ENCODE data around the gene SETD1B.
A peak's percentile ranks its signal among the peaks of the same experiment; 100 is the strongest.
"Not testable (repeated sequence)": the region's sequence is repeated elsewhere in the genome, so short reads cannot be mapped to it uniquely, and the experiment has no call there.

Gene SETD1B

DNA sequence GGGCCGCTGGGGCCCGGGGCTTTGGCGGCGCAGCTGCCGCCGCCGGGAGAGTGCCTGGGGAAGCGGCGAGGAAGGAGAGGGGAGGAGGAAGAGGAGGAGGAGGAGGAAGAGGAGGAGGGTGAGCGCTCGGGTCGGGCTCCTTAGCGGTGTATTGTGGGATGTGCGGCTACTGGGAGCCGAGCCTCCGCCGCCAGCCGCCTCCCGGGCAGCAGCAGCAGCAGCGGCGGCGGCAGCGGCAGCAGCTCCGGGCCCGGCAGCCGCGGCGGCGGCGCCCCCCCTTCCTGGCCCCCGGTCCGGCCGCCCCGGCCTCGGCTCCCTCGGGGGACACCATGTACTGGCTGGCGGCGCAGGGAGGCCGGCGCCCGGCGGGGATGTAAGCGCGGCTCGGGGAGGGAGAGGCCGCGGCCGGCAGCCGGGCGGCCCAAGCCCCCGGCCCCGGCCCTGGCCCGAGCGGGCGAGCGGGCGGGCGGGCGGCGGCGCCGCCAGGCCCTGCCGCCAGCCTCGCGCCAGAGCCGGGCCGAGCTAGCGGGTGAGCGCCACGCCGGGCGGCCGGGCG, at the start of gene SETD1B:
Gene SETD1B, plus strand, starts transcription at position 149 of the 556 bp plus-strand sequence. CDS start 729 bp downstream, outside the sequence.
- Histone ChIP-seq H3K4me1 (ENCODE audit: control insufficient read depth, insufficient read depth, low read length) (peaks cover 22% of the 10 kb centered on the region), H3K4me3 (ENCODE audit: low read length) (peak within 1 kb of the TSS; percentile 63), H3K36me3 (ENCODE audit: control insufficient read depth, insufficient read depth, low read length) (peaks cover 4% of the 10 kb centered on the region), H3K27me3 (ENCODE audit: control insufficient read depth, insufficient read depth, low read length) (no peaks in the 10 kb centered on the region), H3K9me3 (ENCODE audit: control insufficient read depth, low read length) (no peaks in the 10 kb centered on the region), H3K9ac (ENCODE audit: low read length) (peak within 1 kb of the TSS; percentile 100)

GRCh38 chr12:121754836-121755235, 49.0 kb upstream of the SETD1B start:
- H3K36me3 ChIP-seq (ENCODE audit: control insufficient read depth, insufficient read depth, low read length): no peaks in the 10 kb centered on the region
- no peak overlapping the region for H3K9ac ChIP-seq (ENCODE audit: low read length)
- H3K27me3 ChIP-seq (ENCODE audit: control insufficient read depth, insufficient read depth, low read length): no peaks in the 10 kb centered on the region
- no peaks in the 10 kb centered on the region for H3K9me3 ChIP-seq (ENCODE audit: control insufficient read depth, low read length)
- H3K4me3 ChIP-seq (ENCODE audit: low read length): no peak overlapping the region
- H3K4me1 ChIP-seq (ENCODE audit: control insufficient read depth, insufficient read depth, low read length): peaks cover 10% of the 10 kb centered on the region

DNA sequence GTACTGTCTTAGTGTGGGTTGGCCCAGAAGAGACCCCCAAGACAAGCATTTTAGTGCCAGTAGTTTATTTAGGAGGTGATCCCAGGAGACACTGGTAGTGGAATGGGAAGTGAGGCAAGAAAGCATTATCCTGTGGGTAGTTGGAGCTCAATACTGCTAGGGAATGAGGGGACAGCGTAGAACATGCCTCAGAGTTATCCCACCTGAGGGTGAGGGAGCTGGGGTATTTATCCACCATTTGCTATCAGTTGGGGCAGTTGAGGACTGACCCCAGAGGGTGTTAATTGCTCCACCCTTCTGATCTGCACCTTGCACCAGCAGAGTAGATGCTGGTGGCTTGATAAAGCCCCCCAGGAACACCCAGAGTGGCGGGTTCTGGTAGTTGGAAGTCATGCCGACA, 48.2 kb upstream of the SETD1B start:
- Histone ChIP-seq H3K9ac (ENCODE audit: low read length) (no peak overlapping the region), H3K27me3 (ENCODE audit: control insufficient read depth, insufficient read depth, low read length) (no peaks in the 10 kb centered on the region), H3K36me3 (ENCODE audit: control insufficient read depth, insufficient read depth, low read length) (no peaks in the 10 kb centered on the region), H3K4me1 (ENCODE audit: control insufficient read depth, insufficient read depth, low read length) (peaks cover 10% of the 10 kb centered on the region), H3K4me3 (ENCODE audit: low read length) (no peak overlapping the region), H3K9me3 (ENCODE audit: control insufficient read depth, low read length) (no peaks in the 10 kb centered on the region)

GRCh38 chr12:121758536-121758935, 45.3 kb upstream of the SETD1B start:
- not testable (repeated sequence) for H3K9ac ChIP-seq (ENCODE audit: low read length); H3K4me1 ChIP-seq (ENCODE audit: control insufficient read depth, insufficient read depth, low read length); H3K36me3 ChIP-seq (ENCODE audit: control insufficient read depth, insufficient read depth, low read length); H3K9me3 ChIP-seq (ENCODE audit: control insufficient read depth, low read length); H3K4me3 ChIP-seq (ENCODE audit: low read length); H3K27me3 ChIP-seq (ENCODE audit: control insufficient read depth, insufficient read depth, low read length)

- no peaks in the 10 kb centered on the region for H3K27me3 ChIP-seq (ENCODE audit: control insufficient read depth, insufficient read depth, low read length)
- H3K9ac ChIP-seq (ENCODE audit: low read length): no peak overlapping the region
- no peak overlapping the region for H3K4me3 ChIP-seq (ENCODE audit: low read length)
- no peaks in the 10 kb centered on the region for H3K9me3 ChIP-seq (ENCODE audit: control insufficient read depth, low read length)
- H3K4me1 ChIP-seq (ENCODE audit: control insufficient read depth, insufficient read depth, low read length): peaks cover 8% of the 10 kb centered on the region
- H3K36me3 ChIP-seq (ENCODE audit: control insufficient read depth, insufficient read depth, low read length): no peaks in the 10 kb centered on the region
Measured at GRCh38 chr12:121762269-121762668, 41.5 kb upstream of the SETD1B start.

GRCh38 chr12:121764808-121765207, 39.0 kb upstream of the SETD1B start:
- peaks cover 8% of the 10 kb centered on the region for H3K4me1 ChIP-seq (ENCODE audit: control insufficient read depth, insufficient read depth, low read length)
- no peak overlapping the region for H3K4me3 ChIP-seq (ENCODE audit: low read length)
- H3K9me3 ChIP-seq (ENCODE audit: control insufficient read depth, low read length): no peaks in the 10 kb centered on the region
- H3K27me3 ChIP-seq (ENCODE audit: control insufficient read depth, insufficient read depth, low read length): no peaks in the 10 kb centered on the region
- no peak overlapping the region for H3K9ac ChIP-seq (ENCODE audit: low read length)
- H3K36me3 ChIP-seq (ENCODE audit: control insufficient read depth, insufficient read depth, low read length): no peaks in the 10 kb centered on the region

GRCh38 chr12:121765573-121765972, 38.2 kb upstream of the SETD1B start:
- Histone ChIP-seq H3K4me3 (ENCODE audit: low read length) (no peak overlapping the region), H3K9me3 (ENCODE audit: control insufficient read depth, low read length) (no peaks in the 10 kb centered on the region), H3K36me3 (ENCODE audit: control insufficient read depth, insufficient read depth, low read length) (no peaks in the 10 kb centered on the region), H3K9ac (ENCODE audit: low read length) (no peak overlapping the region), H3K4me1 (ENCODE audit: control insufficient read depth, insufficient read depth, low read length) (peaks cover 8% of the 10 kb centered on the region), H3K27me3 (ENCODE audit: control insufficient read depth, insufficient read depth, low read length) (no peaks in the 10 kb centered on the region)

DNA sequence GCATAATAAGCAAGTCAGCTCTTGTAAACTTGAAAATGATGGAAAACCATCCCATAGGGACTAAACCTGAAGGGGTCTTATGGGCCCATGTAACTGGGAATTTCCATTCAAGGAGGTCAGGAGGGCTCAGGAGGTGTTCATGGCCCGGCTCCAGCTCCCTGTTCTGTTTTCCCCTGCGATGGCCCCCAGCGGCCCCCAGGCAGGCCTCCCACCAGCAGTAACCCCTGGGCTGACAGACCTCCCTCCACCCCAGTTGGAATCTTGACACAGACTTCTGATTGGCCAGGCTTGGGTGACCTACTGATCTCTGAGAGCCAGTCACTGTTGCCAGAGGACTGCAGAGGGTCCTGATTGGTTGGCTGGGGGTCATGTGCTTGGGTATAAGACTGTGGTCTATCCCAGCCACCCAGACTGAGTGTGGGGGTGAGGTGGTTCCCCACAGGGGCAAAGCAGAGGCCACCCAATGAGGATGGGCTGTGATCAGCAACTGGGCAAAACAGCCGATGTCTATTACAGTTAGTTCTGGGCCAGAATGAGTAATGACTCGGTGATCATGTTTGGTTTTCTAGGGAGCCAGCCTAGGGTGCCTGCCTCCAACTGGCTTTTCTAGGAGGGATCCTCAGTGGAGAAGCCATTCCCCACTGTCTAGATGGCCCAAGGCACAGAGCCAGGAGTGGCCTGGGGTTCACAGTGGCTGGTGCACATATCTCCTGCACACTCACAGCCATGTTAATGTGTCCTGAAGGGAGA, 37.3 kb upstream of the SETD1B start:
- Histone ChIP-seq H3K9me3 (ENCODE audit: control insufficient read depth, low read length) (no peaks in the 10 kb centered on the region), H3K36me3 (ENCODE audit: control insufficient read depth, insufficient read depth, low read length) (no peaks in the 10 kb centered on the region), H3K9ac (ENCODE audit: low read length) (no peak overlapping the region), H3K4me1 (ENCODE audit: control insufficient read depth, insufficient read depth, low read length) (peaks cover 8% of the 10 kb centered on the region), H3K4me3 (ENCODE audit: low read length) (no peak overlapping the region), H3K27me3 (ENCODE audit: control insufficient read depth, insufficient read depth, low read length) (no peaks in the 10 kb centered on the region)

DNA sequence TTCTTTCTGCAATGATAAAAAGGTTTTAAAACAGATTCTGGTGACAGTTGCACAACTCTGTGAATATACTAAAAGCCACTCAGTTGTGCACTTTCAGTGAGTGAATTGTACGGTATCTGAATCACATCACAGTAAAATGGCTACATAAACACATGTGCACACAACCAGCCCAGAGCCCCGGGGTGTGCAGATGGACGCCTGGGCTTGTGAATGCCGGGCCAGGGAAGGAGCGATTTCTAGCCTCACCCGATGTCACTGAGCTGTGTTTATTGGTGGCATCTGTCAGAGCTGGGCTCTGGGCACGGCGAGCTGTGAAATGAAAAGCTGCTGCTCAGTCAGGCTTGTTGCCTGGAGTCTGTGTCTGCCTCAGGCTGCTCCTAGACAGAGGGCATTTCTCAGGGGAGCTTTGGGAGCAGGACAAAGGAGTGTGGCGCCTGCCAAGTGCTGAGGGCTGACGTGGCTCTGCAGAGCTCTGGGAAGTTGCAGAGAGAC, 36.2 kb upstream of the SETD1B start:
- Histone ChIP-seq H3K27me3 (ENCODE audit: control insufficient read depth, insufficient read depth, low read length) (no peaks in the 10 kb centered on the region), H3K9me3 (ENCODE audit: control insufficient read depth, low read length) (no peaks in the 10 kb centered on the region), H3K4me3 (ENCODE audit: low read length) (no peak overlapping the region), H3K36me3 (ENCODE audit: control insufficient read depth, insufficient read depth, low read length) (no peaks in the 10 kb centered on the region), H3K4me1 (ENCODE audit: control insufficient read depth, insufficient read depth, low read length) (peaks cover 8% of the 10 kb centered on the region), H3K9ac (ENCODE audit: low read length) (no peak overlapping the region)

- peaks cover 17% of the 10 kb centered on the region for H3K4me1 ChIP-seq (ENCODE audit: control insufficient read depth, insufficient read depth, low read length)
- no peak overlapping the region for H3K4me3 ChIP-seq (ENCODE audit: low read length)
- H3K27me3 ChIP-seq (ENCODE audit: control insufficient read depth, insufficient read depth, low read length): no peaks in the 10 kb centered on the region
- H3K9me3 ChIP-seq (ENCODE audit: control insufficient read depth, low read length): no peaks in the 10 kb centered on the region
- H3K9ac ChIP-seq (ENCODE audit: low read length): no peak overlapping the region
- no peaks in the 10 kb centered on the region for H3K36me3 ChIP-seq (ENCODE audit: control insufficient read depth, insufficient read depth, low read length)
Measured at GRCh38 chr12:121769297-121769830, 34.4 kb upstream of the SETD1B start.

DNA sequence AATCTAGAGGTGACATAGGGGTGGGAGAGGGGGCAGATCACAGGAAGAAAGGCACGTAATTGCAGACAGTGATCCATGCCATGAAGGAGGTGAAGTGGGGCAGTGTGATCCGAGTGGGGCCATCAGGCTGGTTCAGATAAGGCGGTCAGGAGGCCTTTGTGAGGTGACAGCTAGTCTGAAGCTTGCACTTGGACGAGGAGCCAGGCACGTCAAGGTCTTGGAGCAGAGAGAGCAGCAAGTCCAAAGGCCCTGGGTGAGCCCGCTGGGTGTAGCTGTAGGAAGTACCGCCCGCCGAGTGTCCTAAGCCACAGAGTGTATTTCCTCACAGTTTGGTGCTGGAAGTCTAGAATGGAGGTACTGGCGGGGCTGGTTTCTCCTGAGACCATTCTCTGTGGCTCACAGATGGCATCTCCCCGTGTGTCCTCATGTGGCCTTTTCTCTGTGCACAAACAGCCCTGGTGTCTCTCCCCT, 33.9 kb upstream of the SETD1B start:
- H3K4me1 ChIP-seq (ENCODE audit: control insufficient read depth, insufficient read depth, low read length): peaks cover 17% of the 10 kb centered on the region

DNA sequence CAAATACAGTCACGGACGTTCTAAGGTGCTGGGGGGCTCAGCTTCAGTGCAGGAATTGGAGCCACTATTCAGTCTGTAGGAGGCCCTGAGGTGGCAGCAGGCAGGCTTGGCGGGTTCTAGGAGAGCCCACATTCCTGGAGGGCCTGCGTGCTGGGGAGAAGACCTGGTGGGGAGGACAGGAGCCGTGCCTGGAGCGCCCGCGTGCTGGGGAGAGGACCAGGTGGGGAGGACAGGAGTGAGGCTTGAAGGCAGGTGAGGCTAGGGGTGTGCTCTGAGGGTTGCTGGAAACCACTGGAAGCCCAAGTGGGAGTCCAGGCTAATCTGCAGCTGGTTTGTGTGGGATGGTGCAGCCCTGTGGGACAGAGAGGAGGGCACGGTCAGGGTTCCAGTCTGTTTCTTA, 33.4 kb upstream of the SETD1B start:
- Histone ChIP-seq H3K4me3 (ENCODE audit: low read length) (no peak overlapping the region), H3K27me3 (ENCODE audit: control insufficient read depth, insufficient read depth, low read length) (no peaks in the 10 kb centered on the region), H3K4me1 (ENCODE audit: control insufficient read depth, insufficient read depth, low read length) (peaks cover 17% of the 10 kb centered on the region), H3K36me3 (ENCODE audit: control insufficient read depth, insufficient read depth, low read length) (no peaks in the 10 kb centered on the region), H3K9ac (ENCODE audit: low read length) (no peak overlapping the region), H3K9me3 (ENCODE audit: control insufficient read depth, low read length) (no peaks in the 10 kb centered on the region)

More for the DNA sequence above, 33.9 kb upstream of the SETD1B start:
- Histone ChIP-seq H3K36me3 (ENCODE audit: control insufficient read depth, insufficient read depth, low read length) (no peaks in the 10 kb centered on the region), H3K9ac (ENCODE audit: low read length) (no peak overlapping the region), H3K4me3 (ENCODE audit: low read length) (no peak overlapping the region), H3K9me3 (ENCODE audit: control insufficient read depth, low read length) (no peaks in the 10 kb centered on the region), H3K27me3 (ENCODE audit: control insufficient read depth, insufficient read depth, low read length) (no peaks in the 10 kb centered on the region)

Measured in mucosa of stomach (tissue), 1 donor.